Heart right ventricle (tissue), 16 donors: ENCODE data around the gene AFG3L2. TPM values are rescaled to one million over a fixed set of nuclear protein-coding genes. Genes with fewer than 3 reads are reported as not detected.

Source experiments
- ATAC-seq, 8 donors: fragments of 200-7000 bp; cut with Tn5 transposase; one replicate each; pipeline ENCODE4 v1.9.1; 2020; ENCODE audit warnings: mild to moderate bottlenecking in 8 of 8, moderate library complexity in 8 of 8, moderate number of reproducible peaks in 1 of 8
- DNase-seq, 2 donors: peaks; one replicate each; pipeline ENCODE4 v3.0.0-alpha.2; 2020
- H3K27ac ChIP-seq, 10 donors: fragments of 200-600 bp; sonication (generic) in 2 of 10; one replicate each; pipeline versions ENCODE4 v1.5.0 to v1.8.0; 2020 to 2022; ENCODE audit warnings: mild to moderate bottlenecking in 3 of 10
- H3K27me3 ChIP-seq, 7 donors: fragments of 200-600 bp; one replicate each; pipeline ENCODE4 v1.8.0; 2021 to 2022; ENCODE audit warnings: mild to moderate bottlenecking in 2 of 7
- H3K36me3 ChIP-seq, 9 donors: fragments of 200-600 bp; sonication (generic) in 1 of 9; one replicate each; pipeline versions ENCODE4 v1.5.0 to v1.8.0; 2020 to 2022; ENCODE audit warnings: mild to moderate bottlenecking in 2 of 9
- H3K4me1 ChIP-seq, 9 donors: fragments of 200-600 bp; sonication (generic) in 1 of 9; one replicate each; pipeline versions ENCODE4 v1.5.0 to v1.8.0; 2020 to 2022; ENCODE audit warnings: mild to moderate bottlenecking in 4 of 9
- H3K4me3 ChIP-seq, 10 donors: fragments of 200-600 bp; sonication (generic) in 2 of 10; one replicate each; pipeline versions ENCODE4 v1.5.0 to v1.8.0; 2020 to 2022; ENCODE audit warnings: mild to moderate bottlenecking in 7 of 10, moderate library complexity in 2 of 10
- H3K9me3 ChIP-seq, 11 donors: fragments of 200-600 bp in 10 of 11; sonication (generic) in 2 of 11; one replicate each; pipeline versions ENCODE4 v1.5.0 to v1.8.0; 2013 to 2022; ENCODE audit warnings: mild to moderate bottlenecking in 2 of 11, control low read depth in 1 of 11, moderate library complexity in 1 of 11
- WGBS, 2 donors: extraction: QIAGEN DNeasy Blood & Tissue Kit; methylation state at CpG; one replicate each; pipeline ENCODE4 v1.1.7; 2013; ENCODE audit warnings: inconsistent platforms in 1 of 2; 5-methylcytosine and 5-hydroxymethylcytosine counted together
- intact Hi-C, 10 donors: fragments of 100-400 bp; cut with DNase I; formaldehyde crosslinking; loops; one replicate each; pipeline versions ENCODE4 v1.11.1 to v1.14.2; 2022
- polyA plus RNA-seq, 2 donors: library from polyadenylated mRNA; stranded (reverse); fragments of 200-250 nt; gene quantifications; one replicate each; pipeline ENCODE4 v1.2.3, GENCODE V29; 2013
- total RNA-seq, 10 donors: library from RNA; stranded (reverse); fragmentation: NEBNext Ultra II Directional in 3 of 10; extraction: Animal tissue kit (Norgen Biotek cat#: 25700) in 3 of 10; gene quantifications; one replicate each; pipeline versions ENCODE4 v1.2.1 to v1.2.4, GENCODE V29; 2021 to 2023
- TF ChIP-seq, protein P1 (sequence below), 9 donors: fragments of 200-600 bp; sonication (generic) in 2 of 9; IDR thresholded peaks; one replicate each; pipeline versions ENCODE4 v1.5.0 to v1.8.0; 2021 to 2022; ENCODE audit warnings: antibody characterized with exemption in 9 of 9, mild to moderate bottlenecking in 5 of 9, moderate library complexity in 1 of 9
- donor health status: Arrhythmogenic right ventricular cardiomyopathy.
- donor health status: ischemic (EF 13 %, LVEDD 7.1; RV severe dilation, severe dysfunction).
- donor health status: healthy with polysubstance abuse.
- donor health status: DM: no; HTN: yes; CAD: no.
- donor health status: DM: no; HTN: no; CAD: no.
- donor health status: ischemic (EF 25% LVEDD 6.9; RV normal size, moderate dysfunction).
- donor health status: ischemic (EF 25% LVEDD 5.7; RV mildly dilated, moderate dysfunction).
- donor health status: healthy.
- donor health status: DM: yes; HTN: yes; CAD: no.
- donor health status: Ischemic cardiomyopathy.
- donor health status: ischemic (EF 35%, LVEDD 5.7; RV mildly dilated, moderate dysfunction).
- donor health status: nonischemic (EF 11% LVEDD 7.7; RV severe dilation, severe dysfunction).
- donor health status: DM: yes; HTN: yes; CAD: no.
- donor health status: PGD.
- donor health status: ischemic (EF 29% LVEDD 5.4; RV normal size, mild dysfunction).
- donor health status: nonischemic (EF 23%, LVEDD 6.1; RV moderate dilation, normal function).

Gene AFG3L2
- total and polyA plus RNA-seq, 12 donors, result 48.1 to 176 (median 142) TPM

DNA sequence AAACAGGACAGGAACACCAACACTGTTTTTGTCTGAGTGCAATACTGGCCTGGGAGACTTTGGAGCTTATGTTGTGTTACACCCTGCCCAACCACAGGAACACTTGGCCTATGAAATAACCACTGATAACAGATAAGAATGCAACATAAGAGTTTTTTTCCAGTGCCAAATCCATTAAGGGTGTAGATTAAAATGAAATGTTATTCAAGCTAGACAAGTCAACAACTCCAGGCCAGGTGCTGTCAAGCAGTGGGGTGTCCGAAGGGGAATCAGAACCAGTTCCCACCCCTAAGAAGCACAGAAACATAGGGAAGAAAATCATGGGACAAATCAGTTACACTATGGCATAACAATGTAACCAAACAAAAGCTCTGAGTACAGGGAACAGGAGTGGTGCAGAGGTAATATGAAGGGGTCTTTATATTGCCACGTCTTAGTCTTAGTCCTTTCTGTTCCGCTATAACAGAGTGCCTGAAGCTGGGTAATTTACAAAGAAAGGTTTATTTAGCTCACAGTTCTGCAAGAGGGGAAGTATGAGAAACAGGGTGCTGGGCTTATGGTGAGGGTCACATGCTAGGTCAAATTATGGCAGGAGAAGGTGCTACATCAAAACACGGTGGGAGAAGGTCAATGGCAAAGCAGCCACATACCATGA lies 3.8 kb downstream of the AFG3L2 start:
- ATAC-seq, result peak in 2 of 8 donors; percentile 5 to 7
- Histone ChIP-seq H3K27me3 (no peaks in the 10 kb centered on the region), H3K36me3 (peaks cover 0 to 36% (median 6%) of the 10 kb centered on the region in 9 donors), H3K9me3 (no peaks in the 10 kb centered on the region), H3K4me1 (peaks cover 4 to 83% (median 49%) of the 10 kb centered on the region in 9 donors), H3K27ac (peak overlapping the region; percentile 32 to 100 (median 99)), H3K4me3 (peak overlapping the region in 5 of 10 donors; percentile 76 to 86 (median 81))
- intact Hi-C loops, result loop anchor here in 4 of 10 donors (5.0 to 10.0 kb wide), 4 partner anchors 46 to 572 kb away; partner anchors contain the start of gene SEH1L (in 1 of the 4)
- 57 to 69% methylated on average over 4 of the region's 4 CpGs for WGBS, 2 donors
- TF ChIP-seq, protein P1, sequence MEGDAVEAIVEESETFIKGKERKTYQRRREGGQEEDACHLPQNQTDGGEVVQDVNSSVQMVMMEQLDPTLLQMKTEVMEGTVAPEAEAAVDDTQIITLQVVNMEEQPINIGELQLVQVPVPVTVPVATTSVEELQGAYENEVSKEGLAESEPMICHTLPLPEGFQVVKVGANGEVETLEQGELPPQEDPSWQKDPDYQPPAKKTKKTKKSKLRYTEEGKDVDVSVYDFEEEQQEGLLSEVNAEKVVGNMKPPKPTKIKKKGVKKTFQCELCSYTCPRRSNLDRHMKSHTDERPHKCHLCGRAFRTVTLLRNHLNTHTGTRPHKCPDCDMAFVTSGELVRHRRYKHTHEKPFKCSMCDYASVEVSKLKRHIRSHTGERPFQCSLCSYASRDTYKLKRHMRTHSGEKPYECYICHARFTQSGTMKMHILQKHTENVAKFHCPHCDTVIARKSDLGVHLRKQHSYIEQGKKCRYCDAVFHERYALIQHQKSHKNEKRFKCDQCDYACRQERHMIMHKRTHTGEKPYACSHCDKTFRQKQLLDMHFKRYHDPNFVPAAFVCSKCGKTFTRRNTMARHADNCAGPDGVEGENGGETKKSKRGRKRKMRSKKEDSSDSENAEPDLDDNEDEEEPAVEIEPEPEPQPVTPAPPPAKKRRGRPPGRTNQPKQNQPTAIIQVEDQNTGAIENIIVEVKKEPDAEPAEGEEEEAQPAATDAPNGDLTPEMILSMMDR (IDR thresholded peaks at IDR 0.05), result no peak
- no peak for DNase-seq

DNA sequence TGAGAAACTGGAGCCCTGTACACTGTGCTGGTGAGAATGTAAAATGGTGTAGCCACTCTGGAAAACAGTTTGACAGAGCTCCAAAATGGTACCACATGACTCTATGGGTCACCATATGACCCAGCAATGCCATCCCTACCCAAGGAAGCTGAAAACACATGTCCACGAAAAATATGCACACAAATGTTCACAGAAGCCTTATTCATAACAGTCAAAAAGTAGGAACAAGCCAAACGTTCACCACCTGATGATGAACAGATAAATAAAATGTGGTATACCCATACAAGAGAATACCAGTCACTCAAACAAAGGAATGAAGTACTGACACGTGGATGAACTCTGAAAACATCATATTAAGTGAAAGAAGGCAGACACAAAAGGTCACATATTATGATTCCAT lies 4.6 kb downstream of the AFG3L2 start:
- ATAC-seq (no peak), DNase-seq (no peak)
- peak overlapping the region in 9 of 10 donors; percentile 13 to 100 (median 99) for H3K27ac ChIP-seq
- H3K36me3 ChIP-seq, result peaks cover 0 to 45% (median 10%) of the 10 kb centered on the region in 9 donors
- WGBS, 2 donors, result 45 to 47% methylated on average over 3 of the region's 3 CpGs
- peak overlapping the region in 1 of 10 donors; percentile 4 for H3K4me3 ChIP-seq
- no peaks in the 10 kb centered on the region for H3K27me3 ChIP-seq
- TF ChIP-seq, protein P1 (IDR thresholded peaks at IDR 0.05), result no peak
- peaks cover 4 to 90% (median 44%) of the 10 kb centered on the region in 9 donors for H3K4me1 ChIP-seq
- no peaks in the 10 kb centered on the region for H3K9me3 ChIP-seq
- intact Hi-C loops, result loop anchor here in 4 of 10 donors (5.0 to 10.0 kb wide), 4 partner anchors 45 to 572 kb away; partner anchors contain the start of gene SEH1L (in 1 of the 4)

DNA sequence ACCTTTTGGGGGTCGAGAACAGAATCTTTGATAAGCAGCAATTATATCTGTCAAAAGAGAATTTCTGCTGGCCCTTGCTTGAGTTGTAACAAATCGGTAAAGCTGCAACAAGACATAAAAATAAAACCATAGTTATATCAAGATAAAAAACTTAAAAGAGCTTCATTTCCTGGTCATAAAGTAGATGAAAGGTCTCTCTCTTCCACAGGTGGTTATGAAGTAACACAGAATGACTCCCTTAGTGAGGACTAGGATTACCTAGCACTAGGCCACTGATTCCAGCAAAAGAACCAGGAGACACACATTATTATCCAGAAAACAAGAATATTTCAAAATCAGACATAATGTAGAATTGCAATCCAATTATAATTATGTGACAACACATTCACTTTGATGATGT lies 5.4 kb downstream of the AFG3L2 start:
- H3K4me3 ChIP-seq, result no peak overlapping the region
- 49 to 54% methylated on average over 2 of the region's 2 CpGs for WGBS, 2 donors
- TF ChIP-seq, protein P1 (IDR thresholded peaks at IDR 0.05), result no peak
- no peak for ATAC-seq
- intact Hi-C loops, result loop anchor here in 4 of 10 donors (5.0 to 10.0 kb wide), 4 partner anchors 44 to 573 kb away; partner anchors contain the start of gene SEH1L (in 1 of the 4)
- H3K4me1 ChIP-seq, result peaks cover 4 to 98% (median 47%) of the 10 kb centered on the region in 9 donors
- no peaks in the 10 kb centered on the region for H3K27me3 ChIP-seq
- no peaks in the 10 kb centered on the region for H3K9me3 ChIP-seq
- H3K36me3 ChIP-seq, result peaks cover 0 to 53% (median 18%) of the 10 kb centered on the region in 9 donors
- DNase-seq, result no peak
- H3K27ac ChIP-seq, result peak overlapping the region in 8 of 10 donors; percentile 13 to 100 (median 99)

DNA sequence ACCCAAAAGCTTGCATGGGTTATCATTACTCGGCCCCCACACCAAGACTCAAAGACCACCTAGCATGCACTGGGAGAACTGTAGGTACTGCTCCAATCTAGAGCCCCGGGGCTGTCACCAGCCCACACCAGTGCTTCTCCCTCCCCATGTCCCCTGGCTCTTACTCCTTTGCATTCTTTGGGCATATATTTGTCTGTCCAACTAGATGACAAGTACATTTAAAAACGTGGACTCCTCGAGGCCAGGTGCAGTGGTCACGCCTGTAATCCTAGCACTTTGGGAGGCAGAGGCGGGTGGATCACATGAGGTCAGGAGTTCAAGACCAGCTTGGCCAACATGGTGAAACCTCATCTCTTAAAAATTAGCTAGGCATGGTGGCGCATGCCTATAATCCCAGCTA lies 7.8 kb downstream of the AFG3L2 start:
- H3K36me3 ChIP-seq, result peaks cover 0 to 71% (median 23%) of the 10 kb centered on the region in 9 donors
- H3K4me3 ChIP-seq, result no peak overlapping the region
- ATAC-seq (no peak), DNase-seq (no peak)
- intact Hi-C loops, result no loop called here
- peaks cover 6 to 100% (median 49%) of the 10 kb centered on the region in 9 donors for H3K4me1 ChIP-seq
- 67 to 74% methylated on average over 7 of the region's 7 CpGs for whole genome bisulfite sequencing, 2 donors
- TF ChIP-seq, protein P1 (IDR thresholded peaks at IDR 0.05), result no peak
- H3K27me3 ChIP-seq, result no peaks in the 10 kb centered on the region
- H3K27ac ChIP-seq, result peak overlapping the region in 5 of 10 donors; percentile 12 to 100 (median 37)
- no peaks in the 10 kb centered on the region for H3K9me3 ChIP-seq
